Mesothelial cell of epicardium (in vitro differentiated cells): ENCODE measurements around the gene PXYLP1. TPM values are rescaled to one million over a fixed set of nuclear protein-coding genes. Genes with fewer than 3 reads are reported as not detected.

Source experiments
- DNase-seq, 2 experiments: peaks; one replicate each; pipeline ENCODE4 v3.0.0; 2021; ENCODE audit warnings: low spot score in 2 of 2; ENCODE audit not compliant: unreplicated experiment in 2 of 2
- H3K27ac Mint-ChIP-seq: 2 replicates; pipeline ENCODE4 v1.8.0; 2021; ENCODE audit warnings: mixed read lengths
- H3K27me3 Mint-ChIP-seq: 2 replicates; pipeline ENCODE4 v1.8.0; 2021; ENCODE audit warnings: low read depth, mixed read lengths
- H3K36me3 Mint-ChIP-seq: 2 replicates; pipeline ENCODE4 v1.8.0; 2021; ENCODE audit warnings: mixed read lengths
- H3K4me1 Mint-ChIP-seq: 2 replicates; pipeline ENCODE4 v1.8.0; 2021; ENCODE audit warnings: mixed read lengths
- H3K4me3 Mint-ChIP-seq: 2 replicates; pipeline ENCODE4 v1.8.0; 2021; ENCODE audit warnings: mild to moderate bottlenecking, moderate library complexity, mixed read lengths
- H3K9me3 Mint-ChIP-seq: 2 replicates; pipeline ENCODE4 v1.8.0; 2021; ENCODE audit warnings: mixed read lengths
- total RNA-seq: library from RNA; stranded (reverse); gene quantifications from 3 replicates; pipeline ENCODE4 v1.2.1, GENCODE V29; 2021
- TF ChIP-seq, protein P1 (sequence below): fragments of 200-600 bp; sonication (generic); IDR thresholded peaks from one replicate; pipeline ENCODE4 v1.5.0; 2021; ENCODE audit warnings: antibody characterized with exemption; ENCODE audit not compliant: unreplicated experiment

Gene PXYLP1
- total RNA-seq, 1 donor from 2014 or later = 40.5 TPM

DNA sequence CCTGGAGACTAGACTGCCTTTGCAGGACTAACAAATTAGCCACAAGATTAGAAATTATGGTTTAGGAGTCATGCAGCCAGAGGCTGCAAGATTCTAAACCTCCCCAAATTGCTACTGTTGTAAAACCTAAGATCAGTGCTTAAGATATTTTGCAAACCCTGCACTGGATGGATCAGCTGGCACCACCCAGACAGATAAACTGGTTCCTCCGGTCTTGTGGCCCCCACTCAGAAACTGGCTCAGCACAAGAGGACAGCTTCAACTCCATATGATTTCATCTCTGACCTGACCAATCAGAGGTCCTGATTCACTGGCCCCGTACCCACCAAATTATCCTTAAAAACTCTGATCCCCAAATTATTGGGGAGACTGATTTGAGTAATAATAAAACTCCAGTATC, 19.5 kb upstream of the PXYLP1 start:
- Mint-ChIP-seq H3K27ac (no peak overlapping the region), H3K36me3 (no peaks in the 10 kb centered on the region), H3K27me3 (no peaks in the 10 kb centered on the region), H3K9me3 (peaks cover 5% of the 10 kb centered on the region), H3K4me1 (peaks cover 2% of the 10 kb centered on the region), H3K4me3 (no peak overlapping the region)
- TF ChIP-seq, protein P1, sequence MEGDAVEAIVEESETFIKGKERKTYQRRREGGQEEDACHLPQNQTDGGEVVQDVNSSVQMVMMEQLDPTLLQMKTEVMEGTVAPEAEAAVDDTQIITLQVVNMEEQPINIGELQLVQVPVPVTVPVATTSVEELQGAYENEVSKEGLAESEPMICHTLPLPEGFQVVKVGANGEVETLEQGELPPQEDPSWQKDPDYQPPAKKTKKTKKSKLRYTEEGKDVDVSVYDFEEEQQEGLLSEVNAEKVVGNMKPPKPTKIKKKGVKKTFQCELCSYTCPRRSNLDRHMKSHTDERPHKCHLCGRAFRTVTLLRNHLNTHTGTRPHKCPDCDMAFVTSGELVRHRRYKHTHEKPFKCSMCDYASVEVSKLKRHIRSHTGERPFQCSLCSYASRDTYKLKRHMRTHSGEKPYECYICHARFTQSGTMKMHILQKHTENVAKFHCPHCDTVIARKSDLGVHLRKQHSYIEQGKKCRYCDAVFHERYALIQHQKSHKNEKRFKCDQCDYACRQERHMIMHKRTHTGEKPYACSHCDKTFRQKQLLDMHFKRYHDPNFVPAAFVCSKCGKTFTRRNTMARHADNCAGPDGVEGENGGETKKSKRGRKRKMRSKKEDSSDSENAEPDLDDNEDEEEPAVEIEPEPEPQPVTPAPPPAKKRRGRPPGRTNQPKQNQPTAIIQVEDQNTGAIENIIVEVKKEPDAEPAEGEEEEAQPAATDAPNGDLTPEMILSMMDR = no peak
- DNase-seq = no peak

DNA sequence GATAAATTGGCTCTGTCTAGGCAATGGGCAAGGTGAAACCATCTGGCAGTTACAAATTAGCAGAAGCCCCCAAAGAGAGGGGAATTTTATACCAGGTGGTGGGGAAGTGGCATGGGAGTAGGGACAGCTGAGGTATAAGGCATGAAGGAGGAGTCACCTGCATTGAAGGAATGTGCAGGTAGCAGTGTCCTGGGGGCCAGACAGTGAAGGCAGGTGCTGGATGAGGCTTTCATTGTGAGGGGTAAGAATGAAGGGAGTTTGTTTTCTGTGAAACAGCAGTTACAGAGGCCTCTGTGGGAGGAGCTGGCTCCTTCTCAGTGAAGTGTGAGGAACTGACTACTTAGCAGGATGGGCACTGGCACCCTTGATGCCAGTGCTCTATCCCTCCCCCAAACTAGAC, 19.1 kb upstream of the PXYLP1 start:
- TF ChIP-seq, protein P1 = no peak
- Mint-ChIP-seq H3K4me3 (no peak overlapping the region), H3K9me3 (peaks cover 5% of the 10 kb centered on the region), H3K36me3 (no peaks in the 10 kb centered on the region), H3K4me1 (peaks cover 2% of the 10 kb centered on the region), H3K27me3 (no peaks in the 10 kb centered on the region), H3K27ac (no peak overlapping the region)
- DNase-seq = no peak

DNA sequence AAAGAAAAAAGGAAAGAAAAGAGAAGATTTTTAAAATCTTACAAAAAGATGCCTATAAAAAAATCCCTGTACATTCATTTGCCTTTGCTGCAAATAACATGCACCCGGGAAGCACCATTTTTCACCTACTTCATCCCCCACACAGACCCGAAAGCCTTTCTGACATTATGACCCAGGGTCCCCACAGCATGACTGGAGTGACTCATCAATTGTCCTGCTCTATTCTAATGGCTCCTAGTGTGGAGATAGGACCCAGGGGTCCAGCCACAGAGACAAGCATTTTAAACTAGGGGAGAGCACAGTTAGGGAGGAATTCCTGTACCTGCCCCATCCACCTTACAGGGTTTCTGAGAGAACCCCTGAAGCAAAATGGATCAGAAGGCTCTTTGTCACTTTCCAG, 14.7 kb upstream of the PXYLP1 start:
- DNase-seq = no peak
- H3K36me3 Mint-ChIP-seq = no peaks in the 10 kb centered on the region
- no peak overlapping the region for H3K27ac Mint-ChIP-seq
- H3K9me3 Mint-ChIP-seq = peaks cover 8% of the 10 kb centered on the region
- TF ChIP-seq, protein P1 = no peak
- no peaks in the 10 kb centered on the region for H3K27me3 Mint-ChIP-seq
- no peak overlapping the region for H3K4me3 Mint-ChIP-seq
- H3K4me1 Mint-ChIP-seq = no peaks in the 10 kb centered on the region

DNA sequence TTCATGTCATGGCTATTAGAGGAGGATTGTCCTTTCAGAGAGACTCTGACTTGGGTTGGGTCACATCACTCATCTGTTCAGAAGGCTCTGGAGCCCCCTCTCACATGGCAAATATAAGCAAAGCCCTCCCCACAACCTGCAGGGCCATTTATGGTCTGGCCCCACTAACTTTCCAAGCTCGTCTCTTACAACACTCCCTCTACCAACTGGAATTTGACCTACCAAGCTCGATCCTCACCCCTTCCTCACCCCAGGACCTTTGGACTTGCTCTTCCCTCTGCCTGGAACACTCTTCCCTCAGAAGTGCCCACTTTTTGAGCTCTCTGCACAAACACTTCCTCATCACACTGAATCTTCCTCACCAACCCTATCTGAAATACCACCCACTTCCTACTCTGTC, 14.2 kb upstream of the PXYLP1 start:
- TF ChIP-seq, protein P1 = no peak
- Mint-ChIP-seq H3K9me3 (peaks cover 7% of the 10 kb centered on the region), H3K27me3 (no peaks in the 10 kb centered on the region), H3K4me1 (no peaks in the 10 kb centered on the region), H3K36me3 (no peaks in the 10 kb centered on the region), H3K4me3 (no peak overlapping the region), H3K27ac (no peak overlapping the region)
- no peak for DNase-seq

DNA sequence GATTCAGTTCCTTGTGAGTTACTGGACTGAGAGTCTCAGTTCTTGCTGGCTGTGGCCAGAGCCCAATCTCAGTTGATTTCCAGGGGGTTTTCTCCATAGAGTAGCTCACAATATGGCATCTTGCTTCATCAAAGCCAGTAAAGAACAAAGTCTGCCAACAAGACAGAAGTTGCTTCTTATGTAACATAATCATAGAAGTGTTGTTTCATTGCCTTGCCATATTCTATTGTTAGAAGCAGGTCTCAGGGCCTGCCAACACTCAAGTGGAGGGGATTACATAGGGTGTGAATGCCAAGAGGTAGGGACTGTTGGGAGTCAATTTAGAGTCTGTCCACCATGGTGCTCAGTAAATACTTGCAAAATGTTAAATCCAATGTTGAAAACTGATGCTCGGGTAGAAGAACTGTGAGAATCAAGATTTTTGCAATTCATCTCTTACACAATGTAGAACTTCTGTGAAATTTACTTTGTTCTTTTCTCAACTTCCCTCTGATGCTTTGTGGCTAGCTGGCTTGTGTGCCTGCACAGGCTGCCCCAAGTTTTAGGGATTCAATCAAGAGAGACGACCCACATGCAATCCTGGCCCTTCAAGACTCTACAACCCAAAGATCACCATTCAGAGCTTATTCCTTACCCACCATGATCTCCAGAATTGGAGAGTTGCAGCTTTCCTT, 13.3 kb upstream of the PXYLP1 start:
- Mint-ChIP-seq H3K4me3 (no peak overlapping the region), H3K4me1 (no peaks in the 10 kb centered on the region), H3K27ac (no peak overlapping the region), H3K27me3 (no peaks in the 10 kb centered on the region), H3K36me3 (peaks cover under 1% of the 10 kb centered on the region), H3K9me3 (peaks cover 10% of the 10 kb centered on the region)
- no peak for DNase-seq
- TF ChIP-seq, protein P1 = no peak

DNA sequence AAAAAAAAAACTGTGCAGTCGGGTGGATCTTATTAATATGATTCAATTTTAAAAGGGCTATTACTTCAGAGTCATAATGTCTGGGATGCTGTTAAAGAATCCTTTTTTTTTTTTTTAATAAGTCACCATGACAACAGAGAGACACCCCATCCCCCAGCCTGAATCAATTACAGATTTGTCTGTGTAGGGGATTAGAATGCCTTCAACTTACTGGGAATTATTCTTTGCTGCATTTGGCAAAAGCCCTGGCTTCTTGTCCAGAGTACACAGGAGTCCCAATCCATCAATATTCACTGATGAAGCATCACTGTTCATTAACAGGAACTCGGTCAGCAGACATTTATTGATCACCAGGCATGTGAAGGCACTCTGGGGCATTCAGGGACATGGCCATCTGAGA, 12.7 kb upstream of the PXYLP1 start:
- no peaks in the 10 kb centered on the region for H3K4me1 Mint-ChIP-seq
- no peaks in the 10 kb centered on the region for H3K27me3 Mint-ChIP-seq
- DNase-seq = no peak
- H3K9me3 Mint-ChIP-seq = peaks cover 16% of the 10 kb centered on the region
- peaks cover 5% of the 10 kb centered on the region for H3K36me3 Mint-ChIP-seq
- no peak overlapping the region for H3K4me3 Mint-ChIP-seq
- H3K27ac Mint-ChIP-seq = no peak overlapping the region
- TF ChIP-seq, protein P1 = no peak
